22Rv1 (cell line): ENCODE measurements around the gene MAP3K20.

Experiments
- CTCF ChIP-seq: fragments of 450-650 bp; IDR thresholded peaks from 2 replicates; pipeline ENCODE4 v1.5.1; 2017; ENCODE audit warnings: mild to moderate bottlenecking
- ZFX ChIP-seq: fragments of 450-650 bp; IDR thresholded peaks from 2 replicates; pipeline ENCODE4 v1.6.1; 2017; ENCODE audit warnings: antibody characterized with exemption, borderline replicate concordance

- no peak for TF ChIP-seq CTCF
- TF ChIP-seq ZFX, result no peak
These were observed 121.0 kb downstream of the MAP3K20 start for GRCh38 chr2:173196638-173197037.
